Measurements from ENCODE around the gene P4HTM. TPM values are rescaled to one million over a fixed set of nuclear protein-coding genes. Genes with fewer than 3 reads are reported as not detected.
"Not testable (repeated sequence)": the region's sequence is repeated elsewhere in the genome, so short reads cannot be mapped to it uniquely, and the experiment has no call there.

Gene P4HTM
- total RNA-seq, 1 experiment from 2014 or later = 63.0 TPM

- no peak for TF ChIP-seq CTCF (IDR thresholded peaks at IDR 0.05; ENCODE audit: unreplicated experiment)
- intact Hi-C loops (cut with micrococcal nuclease; ENCODE audit: unreplicated experiment) = no loop called here
- Mint-ChIP-seq H3K27me3 (ENCODE audit: unreplicated experiment) (no peaks in the 10 kb centered on the region), H3K27ac (ENCODE audit: unreplicated experiment) (peak overlapping the region; percentile 88), H3K4me3 (ENCODE audit: low read depth, unreplicated experiment) (no peak overlapping the region), H3K9me3 (ENCODE audit: low read depth, unreplicated experiment) (no peaks in the 10 kb centered on the region), H3K4me1 (ENCODE audit: low read depth, unreplicated experiment) (peaks cover 16% of the 10 kb centered on the region), H3K36me3 (ENCODE audit: insufficient read depth, unreplicated experiment) (peaks cover 60% of the 10 kb centered on the region)
- BruUV-seq (replicated peaks) = no TSS peak
- CTCF ChIA-PET = no interaction called here
- DNase-seq = no peak
These were observed 16.0 kb downstream of the P4HTM start for GRCh38 chr3:49005998-49006397.

DNA sequence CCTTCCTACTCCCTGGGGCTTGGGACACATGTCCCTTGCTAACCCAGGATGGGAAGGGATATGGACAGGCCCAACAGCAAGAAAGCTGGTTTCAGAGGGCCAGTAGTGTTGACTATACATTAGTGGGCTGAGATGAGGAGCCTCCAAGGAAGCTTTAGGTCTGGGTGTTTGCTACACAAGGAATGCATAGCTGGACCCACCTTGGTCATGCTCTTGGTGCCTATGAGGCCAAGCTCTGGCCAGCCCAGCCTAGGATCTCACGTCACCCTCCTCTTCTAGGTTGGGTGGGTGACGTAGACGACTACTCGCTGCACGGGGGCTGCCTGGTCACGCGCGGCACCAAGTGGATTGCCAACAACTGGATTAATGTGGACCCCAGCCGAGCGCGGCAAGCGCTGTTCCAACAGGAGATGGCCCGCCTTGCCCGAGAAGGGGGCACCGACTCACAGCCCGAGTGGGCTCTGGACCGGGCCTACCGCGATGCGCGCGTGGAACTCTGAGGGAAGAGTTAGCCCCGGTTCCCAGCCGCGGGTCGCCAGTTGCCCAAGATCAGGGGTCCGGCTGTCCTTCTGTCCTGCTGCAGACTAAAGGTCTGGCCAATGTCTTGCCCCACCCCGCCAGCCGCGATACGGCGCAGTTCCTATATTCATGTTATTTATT lies 16.5 kb downstream of the P4HTM start:
- DNase-seq = no peak
- intact Hi-C loops (cut with micrococcal nuclease; ENCODE audit: unreplicated experiment) = no loop called here
- H3K4me1 Mint-ChIP-seq (ENCODE audit: low read depth, unreplicated experiment) = peaks cover 16% of the 10 kb centered on the region
- no peak for TF ChIP-seq CTCF (IDR thresholded peaks at IDR 0.05; ENCODE audit: unreplicated experiment)
- H3K9me3 Mint-ChIP-seq (ENCODE audit: low read depth, unreplicated experiment) = no peaks in the 10 kb centered on the region
- H3K27me3 Mint-ChIP-seq (ENCODE audit: unreplicated experiment) = no peaks in the 10 kb centered on the region
- H3K4me3 Mint-ChIP-seq (ENCODE audit: low read depth, unreplicated experiment) = peak overlapping the region; percentile 84
- H3K27ac Mint-ChIP-seq (ENCODE audit: unreplicated experiment) = peak overlapping the region; percentile 88
- BruUV-seq (replicated peaks) = no TSS peak
- CTCF ChIA-PET = interaction anchor here (0.8 to 1.8 kb wide), 8 partner anchors 11 to 87 kb away, joined by 3 to 20 read pairs (median 4); partner anchors contain the start of genes IMPDH2, NDUFAF3, P4HTM and QRICH1
- peaks cover 65% of the 10 kb centered on the region for H3K36me3 Mint-ChIP-seq (ENCODE audit: insufficient read depth, unreplicated experiment)

GRCh38 chr3:49007068-49007770 lies 17.2 kb downstream of the P4HTM start, which contains the start of gene WDR6:
TSS of gene WDR6 (plus strand) at chr3:49007391. CDS start at chr3:49007432, 41 bp downstream.
- BruUV-seq (replicated peaks) = TSS peak; percentile 55
- Mint-ChIP-seq H3K27me3 (ENCODE audit: unreplicated experiment) (no peaks in the 10 kb centered on the region), H3K4me3 (ENCODE audit: low read depth, unreplicated experiment) (peak within 1 kb of the TSS; percentile 84), H3K36me3 (ENCODE audit: insufficient read depth, unreplicated experiment) (peaks cover 70% of the 10 kb centered on the region), H3K27ac (ENCODE audit: unreplicated experiment) (peak within 1 kb of the TSS; percentile 88), H3K9me3 (ENCODE audit: low read depth, unreplicated experiment) (no peaks in the 10 kb centered on the region), H3K4me1 (ENCODE audit: low read depth, unreplicated experiment) (peaks cover 16% of the 10 kb centered on the region)
- DNase-seq = peak; percentile 97
- intact Hi-C loops (cut with micrococcal nuclease; ENCODE audit: unreplicated experiment) = no loop called here
- TF ChIP-seq CTCF (IDR thresholded peaks at IDR 0.05; ENCODE audit: unreplicated experiment) = no peak
- CTCF ChIA-PET = interaction anchor here (0.6 to 1.8 kb wide), 10 partner anchors 10 to 1124 kb away, joined by 3 to 20 read pairs (median 4); partner anchors contain the start of genes IMPDH2, NDUFAF3, P4HTM and QRICH1

- peak; percentile 91 for DNase-seq
- Mint-ChIP-seq H3K27ac (ENCODE audit: unreplicated experiment) (peak overlapping the region; percentile 88), H3K4me3 (ENCODE audit: low read depth, unreplicated experiment) (peak overlapping the region; percentile 84), H3K4me1 (ENCODE audit: low read depth, unreplicated experiment) (peaks cover 16% of the 10 kb centered on the region), H3K36me3 (ENCODE audit: insufficient read depth, unreplicated experiment) (peaks cover 66% of the 10 kb centered on the region), H3K27me3 (ENCODE audit: unreplicated experiment) (no peaks in the 10 kb centered on the region), H3K9me3 (ENCODE audit: low read depth, unreplicated experiment) (no peaks in the 10 kb centered on the region)
- CTCF ChIA-PET = interaction anchor here (0.6 to 1.8 kb wide), 10 partner anchors 11 to 1124 kb away, joined by 3 to 20 read pairs (median 4); partner anchors contain the start of genes IMPDH2, NDUFAF3, P4HTM and QRICH1
- no TSS peak for BruUV-seq (replicated peaks)
- no peak for TF ChIP-seq CTCF (IDR thresholded peaks at IDR 0.05; ENCODE audit: unreplicated experiment)
- intact Hi-C loops (cut with micrococcal nuclease; ENCODE audit: unreplicated experiment) = no loop called here
These were observed 17.9 kb downstream of the P4HTM start for GRCh38 chr3:49007771-49008528.

GRCh38 chr3:49008627-49009026 lies 18.6 kb downstream of the P4HTM start:
- BruUV-seq (replicated peaks) = TSS peak; percentile 41
- H3K9me3 Mint-ChIP-seq (ENCODE audit: low read depth, unreplicated experiment); intact Hi-C loops (cut with micrococcal nuclease; ENCODE audit: unreplicated experiment); H3K27me3 Mint-ChIP-seq (ENCODE audit: unreplicated experiment); DNase-seq: not testable (repeated sequence)
- Mint-ChIP-seq H3K27ac (ENCODE audit: unreplicated experiment) (peak overlapping the region; percentile 88), H3K4me1 (ENCODE audit: low read depth, unreplicated experiment) (peaks cover 16% of the 10 kb centered on the region), H3K4me3 (ENCODE audit: low read depth, unreplicated experiment) (peak overlapping the region; percentile 84), H3K36me3 (ENCODE audit: insufficient read depth, unreplicated experiment) (peaks cover 68% of the 10 kb centered on the region)
- CTCF ChIA-PET = interaction anchor here (0.6 to 0.7 kb wide), 2 partner anchors 139 to 825 kb away, joined by 5 read pairs; no protein-coding TSS in a partner anchor
